Activated effector memory CD4-positive, alpha-beta T cell treated with anti-CD3 and anti-CD28 coated beads, Interleukin-2, amount 50 U/mL, for 16 hours (primary cell): ENCODE data around the gene MINPP1.
"Not testable (repeated sequence)": the region's sequence is repeated elsewhere in the genome, so short reads cannot be mapped to it uniquely, and the experiment has no call there.

ENCODE experiments used
- DNase-seq: peaks from one replicate; pipeline ENCODE4 v3.0.0-alpha.2; 2020

The MINPP1 gene, protein sequence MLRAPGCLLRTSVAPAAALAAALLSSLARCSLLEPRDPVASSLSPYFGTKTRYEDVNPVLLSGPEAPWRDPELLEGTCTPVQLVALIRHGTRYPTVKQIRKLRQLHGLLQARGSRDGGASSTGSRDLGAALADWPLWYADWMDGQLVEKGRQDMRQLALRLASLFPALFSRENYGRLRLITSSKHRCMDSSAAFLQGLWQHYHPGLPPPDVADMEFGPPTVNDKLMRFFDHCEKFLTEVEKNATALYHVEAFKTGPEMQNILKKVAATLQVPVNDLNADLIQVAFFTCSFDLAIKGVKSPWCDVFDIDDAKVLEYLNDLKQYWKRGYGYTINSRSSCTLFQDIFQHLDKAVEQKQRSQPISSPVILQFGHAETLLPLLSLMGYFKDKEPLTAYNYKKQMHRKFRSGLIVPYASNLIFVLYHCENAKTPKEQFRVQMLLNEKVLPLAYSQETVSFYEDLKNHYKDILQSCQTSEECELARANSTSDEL

DNA sequence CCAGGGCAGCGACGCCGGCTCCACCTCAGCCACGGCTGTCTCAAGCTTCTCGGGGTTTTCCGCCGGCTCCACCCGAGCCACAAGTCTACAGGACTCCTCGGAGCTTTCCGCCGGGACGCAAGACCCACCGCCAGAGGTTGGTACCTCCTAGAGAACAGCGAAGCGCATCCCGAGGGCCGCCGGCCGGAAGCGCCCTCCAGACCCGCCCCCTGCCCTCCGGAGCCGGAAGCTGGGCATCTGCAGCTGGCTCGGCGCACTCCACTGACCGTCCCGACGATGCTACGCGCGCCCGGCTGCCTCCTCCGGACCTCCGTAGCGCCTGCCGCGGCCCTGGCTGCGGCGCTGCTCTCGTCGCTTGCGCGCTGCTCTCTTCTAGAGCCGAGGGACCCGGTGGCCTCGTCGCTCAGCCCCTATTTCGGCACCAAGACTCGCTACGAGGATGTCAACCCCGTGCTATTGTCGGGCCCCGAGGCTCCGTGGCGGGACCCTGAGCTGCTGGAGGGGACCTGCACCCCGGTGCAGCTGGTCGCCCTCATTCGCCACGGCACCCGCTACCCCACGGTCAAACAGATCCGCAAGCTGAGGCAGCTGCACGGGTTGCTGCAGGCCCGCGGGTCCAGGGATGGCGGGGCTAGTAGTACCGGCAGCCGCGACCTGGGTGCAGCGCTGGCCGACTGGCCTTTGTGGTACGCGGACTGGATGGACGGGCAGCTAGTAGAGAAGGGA is at the start of gene MINPP1:
MINPP1 (plus strand) TSS at position 254 of the 726 bp plus-strand sequence; CDS start at position 277, 23 bp downstream.
- DNase-seq, result peak; percentile 92

DNA sequence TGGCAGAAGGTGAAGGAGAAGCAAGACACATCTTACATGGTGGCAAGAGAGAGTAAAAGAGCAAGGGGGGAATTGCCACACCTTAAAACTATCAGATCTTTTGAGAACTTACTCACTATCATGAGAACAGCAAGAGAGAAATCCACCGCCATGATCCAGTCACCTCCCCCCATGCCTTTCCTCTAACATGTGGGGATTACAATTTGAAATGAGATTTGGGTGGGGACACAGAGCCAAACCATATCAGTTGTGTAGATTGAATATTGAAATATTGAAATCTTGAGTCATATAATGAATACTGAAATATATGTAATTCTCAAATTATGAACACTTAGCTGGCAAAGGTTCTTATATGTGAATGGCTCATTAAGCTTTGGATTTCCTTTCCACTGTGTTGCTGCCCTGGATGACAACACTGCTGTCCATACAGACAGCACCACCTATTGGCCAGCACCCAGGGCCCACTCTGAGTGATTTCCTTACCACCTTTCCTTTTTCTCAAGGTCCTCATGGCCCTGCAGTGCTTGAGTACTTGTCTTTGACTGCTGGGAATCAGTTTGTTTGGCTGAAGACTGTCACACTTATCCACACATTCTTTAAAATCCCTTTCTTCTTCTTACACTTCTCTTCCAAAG is 48.0 kb upstream of the MINPP1 start:
- DNase-seq, result not testable (repeated sequence)

DNA sequence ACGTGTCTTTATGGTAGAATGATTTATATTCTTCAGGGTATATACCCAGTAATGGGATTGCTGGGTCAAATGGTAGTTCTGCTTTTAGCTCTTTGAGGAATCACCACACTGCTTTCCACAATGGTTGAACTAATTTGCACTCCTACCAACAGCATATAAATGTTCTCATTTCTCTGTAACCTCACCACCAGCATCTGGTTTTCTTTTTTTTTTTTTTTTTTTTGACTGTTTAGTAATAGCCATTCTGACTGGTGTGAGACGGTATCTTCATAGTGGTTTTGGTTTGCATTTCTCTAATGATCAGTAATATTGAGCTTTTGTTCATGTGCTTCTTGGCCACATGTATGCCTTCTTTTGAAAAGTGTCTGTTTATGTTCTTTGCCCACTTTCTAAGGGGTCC is 42.9 kb upstream of the MINPP1 start:
- not testable (repeated sequence) for DNase-seq

DNA sequence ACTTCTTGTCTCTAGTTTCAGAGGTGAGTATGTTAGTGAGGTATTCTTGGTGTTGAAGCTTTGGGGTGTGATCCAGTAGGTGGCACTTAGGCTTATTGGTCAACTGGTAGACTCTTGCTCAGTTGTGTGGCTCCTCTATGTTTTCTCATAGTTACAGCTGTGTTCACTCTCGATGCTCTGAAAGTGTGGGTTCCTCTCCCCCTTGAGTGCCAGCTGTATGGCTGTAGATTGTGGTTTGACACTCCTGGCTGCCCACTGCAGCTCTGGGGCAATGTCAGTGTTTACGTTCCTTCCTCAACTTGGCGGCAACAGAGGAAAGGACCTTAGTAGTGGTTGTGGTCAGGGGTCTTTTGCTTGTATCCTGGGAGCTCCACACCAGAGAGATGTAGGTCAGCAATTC is 37.8 kb upstream of the MINPP1 start:
- not testable (repeated sequence) for DNase-seq

DNA sequence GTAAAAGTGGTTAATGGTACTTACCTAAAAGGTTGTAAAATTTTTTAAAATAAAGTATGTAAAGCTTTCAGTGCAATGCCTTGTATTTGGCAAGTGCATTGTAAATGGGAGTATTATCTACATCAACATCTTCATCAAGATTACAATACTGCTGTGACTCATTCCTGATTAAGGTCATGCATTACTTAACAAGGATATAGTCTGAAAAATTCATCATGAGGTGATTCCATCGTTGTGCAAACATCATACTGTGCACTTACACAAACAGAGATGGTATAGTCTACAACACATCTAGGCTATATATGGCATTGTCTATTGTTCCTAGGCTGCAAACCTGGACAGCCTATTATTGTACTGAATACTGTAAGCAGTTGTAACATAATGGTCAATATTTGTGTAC is 16.0 kb upstream of the MINPP1 start:
- not testable (repeated sequence) for DNase-seq

DNA sequence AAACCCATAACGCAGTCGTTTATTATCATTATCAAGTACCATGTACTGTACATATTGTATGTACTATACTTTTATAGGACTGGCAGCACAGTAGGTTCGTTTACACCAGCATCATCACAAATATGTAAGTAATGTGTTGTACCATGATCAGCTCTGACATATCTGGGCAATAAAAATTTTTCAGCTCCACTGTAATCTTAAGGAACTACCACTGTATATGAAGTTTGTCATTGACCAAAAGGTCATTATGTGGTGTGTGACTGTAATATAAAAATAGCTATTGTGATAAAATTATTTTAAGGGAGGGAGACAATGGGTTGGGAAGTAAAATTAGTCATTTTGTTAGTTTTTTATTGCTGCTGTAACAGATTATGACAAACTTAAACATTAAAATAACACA is 14.4 kb upstream of the MINPP1 start:
- not testable (repeated sequence) for DNase-seq

DNA sequence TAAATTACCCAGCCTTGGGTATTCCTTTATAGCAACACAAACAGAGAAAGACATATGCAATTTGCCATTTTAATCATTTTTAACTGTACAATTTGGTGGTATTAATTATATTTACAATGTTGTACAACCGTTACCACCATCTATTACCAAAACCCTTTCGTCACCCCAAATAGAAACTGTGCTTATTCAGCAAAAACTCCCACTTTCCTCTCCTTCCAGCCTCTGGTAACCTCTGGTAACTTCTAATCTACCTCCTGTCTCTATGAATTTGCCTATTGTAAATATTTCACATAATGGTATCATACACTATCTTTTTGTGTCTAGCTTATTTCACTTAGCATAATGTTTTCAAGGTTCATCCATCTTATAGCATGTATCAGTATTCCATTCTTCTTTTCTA is 12.2 kb upstream of the MINPP1 start:
- not testable (repeated sequence) for DNase-seq

DNA sequence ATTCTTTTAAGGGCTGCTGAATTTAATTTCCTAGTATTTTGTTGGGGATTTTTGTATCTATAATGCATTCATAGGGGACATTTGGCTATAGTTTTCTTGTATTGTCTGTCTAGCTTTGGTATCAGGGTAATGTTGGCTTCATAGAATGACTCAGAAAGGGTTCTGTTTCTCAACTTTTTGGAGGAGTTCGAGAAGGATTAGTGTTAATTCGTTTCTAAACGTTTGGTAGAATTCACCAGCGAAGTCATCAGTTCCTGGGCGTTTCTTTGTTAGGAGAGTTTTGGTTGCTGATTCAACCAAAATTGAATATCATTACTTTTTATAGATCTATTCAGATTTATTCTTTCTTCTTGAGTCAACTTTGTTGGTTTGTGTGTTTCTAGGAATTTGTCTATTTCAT is 9.2 kb upstream of the MINPP1 start:
- not testable (repeated sequence) for DNase-seq

DNA sequence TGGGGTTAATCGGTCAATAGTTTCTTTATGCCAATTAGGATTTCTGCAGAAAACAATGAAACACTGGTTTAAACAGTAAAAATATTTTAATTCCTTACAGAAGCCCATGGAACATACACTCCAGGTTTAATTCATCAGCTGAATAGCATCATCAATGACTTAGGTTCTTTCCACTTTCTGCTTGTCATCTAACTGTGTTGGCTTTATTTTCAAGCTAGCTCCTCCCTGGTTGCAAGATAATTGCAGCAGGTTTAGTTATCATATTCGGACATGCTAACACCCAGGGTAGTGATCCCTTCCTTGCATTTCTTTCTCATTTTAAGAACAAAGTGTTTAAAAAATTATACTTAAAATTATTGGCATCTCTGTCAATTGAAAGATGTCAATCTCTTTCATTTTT is 7.3 kb upstream of the MINPP1 start:
- DNase-seq, result not testable (repeated sequence)

DNA sequence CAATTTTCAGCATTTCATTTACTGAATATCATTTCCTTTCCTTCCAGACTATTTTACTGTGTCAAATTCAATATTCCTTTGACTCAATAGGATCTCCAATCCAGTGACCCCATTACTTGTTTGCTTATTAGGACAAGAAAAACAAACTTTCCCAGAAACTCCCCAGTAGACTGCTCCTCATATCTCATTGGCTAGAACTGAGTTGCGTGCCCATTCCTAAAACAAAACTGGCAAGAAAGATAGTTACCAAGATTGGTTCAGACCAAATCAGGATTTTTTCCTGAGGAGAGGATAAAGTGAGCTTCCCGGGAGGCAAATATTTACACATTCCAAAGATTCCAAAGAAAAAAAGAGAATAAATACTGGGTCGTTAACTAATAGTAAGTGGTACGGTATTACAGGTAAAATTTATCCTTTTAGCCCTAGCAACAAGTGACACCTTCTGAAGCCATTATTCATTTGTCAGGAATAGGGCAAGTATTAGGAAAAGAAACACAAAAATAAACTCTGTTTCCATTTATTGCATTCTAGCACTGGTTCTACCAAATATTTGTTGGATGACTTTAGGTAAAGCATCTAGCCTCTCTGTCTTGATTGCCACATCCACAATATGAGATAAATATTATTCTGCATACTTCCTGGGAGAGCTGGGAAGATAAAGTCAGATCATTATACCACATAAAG is 6.4 kb upstream of the MINPP1 start:
- not testable (repeated sequence) for DNase-seq

DNA sequence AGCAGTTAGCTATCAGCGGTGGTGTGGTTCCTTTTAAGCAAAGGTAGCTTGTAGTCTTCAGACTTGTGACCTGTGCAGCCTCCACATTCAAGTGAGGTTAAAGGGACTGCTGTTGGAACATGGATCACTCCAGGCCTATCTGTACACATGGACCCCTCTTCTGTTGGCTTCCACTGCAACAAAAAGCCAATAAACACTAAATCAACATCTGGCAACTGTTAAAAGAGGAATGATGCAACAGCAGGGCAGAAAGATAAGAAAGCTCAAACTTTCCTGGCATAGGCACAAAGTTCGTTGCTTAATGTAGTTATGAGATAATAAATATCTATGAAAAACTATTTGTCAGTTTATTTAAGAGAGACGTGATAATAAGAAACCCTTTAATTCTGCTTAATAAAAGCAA is 4.0 kb upstream of the MINPP1 start:
- no peak for DNase-seq

DNA sequence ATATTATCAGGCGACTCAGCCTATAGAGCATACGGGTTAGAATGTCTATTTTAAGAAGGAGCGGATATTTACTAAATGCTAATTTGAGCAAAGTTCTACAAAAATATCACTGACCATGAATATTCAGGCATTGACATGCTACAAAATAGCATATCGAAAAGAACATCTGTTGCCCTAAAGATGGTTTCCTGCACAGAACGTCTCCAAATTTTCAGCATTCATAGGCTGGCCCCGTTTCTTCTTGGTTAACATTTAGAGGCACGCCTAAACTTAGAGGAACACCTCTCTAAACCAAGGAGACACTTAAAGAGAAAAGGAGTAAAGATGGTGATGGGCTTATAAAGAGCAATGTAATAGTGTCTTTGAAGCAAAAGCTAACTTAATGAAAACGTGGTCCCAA is 1.3 kb upstream of the MINPP1 start:
- DNase-seq, result no peak

DNA sequence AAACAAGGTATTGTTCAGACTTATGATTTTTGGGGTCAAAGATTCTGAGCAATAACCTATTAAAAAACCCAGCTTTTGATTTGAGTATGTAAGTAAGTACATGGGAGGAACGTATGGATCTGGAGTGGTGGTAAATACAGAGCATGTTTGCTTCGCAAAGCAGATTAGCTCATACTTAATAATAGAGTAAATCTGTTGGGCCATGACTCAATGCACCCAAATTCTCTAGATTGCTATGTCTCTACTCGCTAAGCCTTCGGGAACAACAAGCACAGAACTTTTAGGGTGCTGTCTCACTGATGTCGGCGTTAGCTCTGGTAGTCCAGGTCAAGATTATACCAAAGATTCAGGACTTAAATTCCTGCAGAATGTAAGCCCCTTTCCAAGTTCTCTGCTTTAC is 807 bp upstream of the MINPP1 start:
- DNase-seq, result no peak

DNA sequence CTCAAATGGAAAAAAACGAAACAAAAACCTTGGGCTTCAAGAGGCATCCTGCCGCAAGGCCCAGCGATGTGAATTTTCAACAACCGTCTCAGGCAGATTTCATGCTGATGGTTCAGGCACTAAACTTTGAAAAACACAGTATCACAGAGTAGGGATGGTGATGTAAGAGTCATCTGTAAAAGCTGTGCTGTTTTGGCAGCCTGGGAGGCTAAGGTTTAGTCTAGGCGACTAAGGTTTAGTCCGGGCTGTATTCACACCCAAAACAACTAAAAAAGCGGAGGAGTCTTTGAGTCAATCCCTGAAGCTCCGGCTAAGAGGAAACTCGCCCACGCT is 420 bp upstream of the MINPP1 start:
- DNase-seq, result no peak

DNA sequence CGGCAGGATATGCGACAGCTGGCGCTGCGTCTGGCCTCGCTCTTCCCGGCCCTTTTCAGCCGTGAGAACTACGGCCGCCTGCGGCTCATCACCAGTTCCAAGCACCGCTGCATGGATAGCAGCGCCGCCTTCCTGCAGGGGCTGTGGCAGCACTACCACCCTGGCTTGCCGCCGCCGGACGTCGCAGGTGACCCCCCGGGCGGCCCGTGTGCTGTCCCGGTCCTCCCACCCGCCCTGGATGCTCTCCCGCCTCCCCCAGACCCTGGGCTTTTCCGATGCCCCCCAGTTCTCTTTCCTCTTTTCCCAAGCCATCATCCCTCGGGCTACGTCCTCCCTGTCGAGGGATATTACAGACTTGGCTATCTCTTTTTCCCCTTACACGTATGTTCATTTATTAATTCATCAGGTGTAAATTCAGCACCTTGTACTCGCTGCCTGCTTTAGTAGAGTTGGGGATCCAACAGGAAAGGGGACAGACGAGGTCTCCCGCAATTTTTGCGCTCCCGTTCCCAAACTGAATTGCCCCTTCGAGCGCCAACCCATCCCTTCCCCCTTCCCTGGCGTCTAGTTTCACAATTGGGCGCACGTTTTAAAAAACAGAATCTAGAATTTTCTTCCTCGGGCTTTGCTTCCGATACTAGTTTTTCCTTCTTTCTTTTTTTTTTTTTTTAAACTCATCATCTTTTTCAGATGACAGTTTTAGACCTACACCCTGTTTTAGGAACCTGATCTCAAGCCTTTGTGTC is 846 bp downstream of the MINPP1 start:
- DNase-seq, result peak; percentile 80

DNA sequence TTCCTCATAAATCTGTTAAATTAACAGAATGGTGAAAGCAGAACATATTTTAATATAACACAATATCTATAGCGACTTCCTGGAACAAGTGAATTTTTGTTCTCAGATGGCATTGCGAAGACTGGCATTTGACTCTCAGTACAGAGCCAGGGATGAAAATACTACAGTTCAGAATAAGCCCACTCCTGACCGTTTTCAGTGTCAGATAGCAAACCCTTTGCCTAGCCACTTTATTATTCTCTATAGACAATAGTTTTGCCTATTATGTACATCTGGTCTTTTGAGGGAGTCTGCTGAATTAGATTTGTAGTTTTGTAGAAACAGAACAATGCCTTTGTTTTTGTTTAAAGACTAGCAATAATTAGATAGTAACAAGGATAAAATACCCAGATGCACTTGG is 2.3 kb downstream of the MINPP1 start:
- no peak for DNase-seq

DNA sequence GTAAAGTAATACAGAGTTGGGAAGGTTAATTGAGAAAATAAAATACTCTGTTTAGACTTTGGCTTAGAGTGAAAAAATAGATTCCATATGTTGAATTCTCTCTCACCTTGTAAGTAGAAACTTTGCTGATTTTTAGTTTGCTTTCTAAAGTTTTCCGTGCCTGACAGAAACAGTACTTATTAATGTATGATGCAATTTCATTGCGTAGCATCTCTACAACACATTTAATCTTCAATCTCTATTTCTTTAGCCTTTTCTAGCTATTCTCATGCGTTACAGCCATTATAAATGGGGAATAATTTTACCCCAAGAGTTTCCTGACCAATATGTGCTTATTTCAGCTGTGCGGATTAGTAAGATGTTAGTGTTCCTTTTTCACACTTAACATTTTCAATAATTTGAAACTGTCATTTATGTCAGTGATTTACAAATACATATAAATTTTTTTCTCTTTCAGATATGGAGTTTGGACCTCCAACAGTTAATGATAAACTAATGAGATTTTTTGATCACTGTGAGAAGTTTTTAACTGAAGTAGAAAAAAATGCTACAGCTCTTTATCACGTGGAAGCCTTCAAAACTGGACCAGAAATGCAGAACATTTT is 3.3 kb downstream of the MINPP1 start:
- no peak for DNase-seq

DNA sequence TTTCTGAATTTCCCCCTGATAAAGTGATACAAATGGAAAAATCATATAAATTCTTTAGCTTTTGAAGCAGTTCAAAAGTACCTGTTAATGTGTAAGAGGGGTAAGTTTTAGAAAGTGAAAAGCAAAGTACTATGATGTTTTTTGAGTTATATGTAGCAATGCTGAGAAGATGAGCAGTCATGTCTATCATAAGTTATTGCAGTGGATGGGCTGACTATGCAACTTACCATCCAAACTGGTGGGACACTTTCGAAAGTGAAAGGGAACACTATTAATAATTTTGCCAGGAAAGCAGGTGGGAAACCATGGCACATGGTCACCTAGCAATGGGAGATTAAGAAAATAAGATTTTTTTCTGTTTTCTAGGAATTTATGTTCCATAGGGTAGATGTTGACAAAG is 4.1 kb downstream of the MINPP1 start:
- DNase-seq, result no peak

DNA sequence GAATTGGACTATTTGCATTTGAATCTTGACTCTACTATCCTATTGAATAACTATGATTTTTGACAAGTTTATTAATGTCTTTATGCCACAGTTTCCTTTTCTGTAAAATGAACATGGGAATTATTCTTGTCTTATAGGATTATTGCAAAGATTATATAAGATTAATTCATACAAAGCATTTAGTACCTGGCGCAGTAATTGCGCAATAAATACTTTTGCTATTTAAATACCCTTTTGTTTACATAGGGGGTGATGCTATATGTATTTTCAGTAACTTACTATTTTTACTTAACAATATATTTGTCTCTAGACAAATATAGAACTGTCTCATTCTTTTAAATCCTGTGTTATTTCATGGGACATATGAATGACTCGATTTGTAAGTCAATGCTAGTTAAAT is 5.3 kb downstream of the MINPP1 start:
- DNase-seq, result no peak

DNA sequence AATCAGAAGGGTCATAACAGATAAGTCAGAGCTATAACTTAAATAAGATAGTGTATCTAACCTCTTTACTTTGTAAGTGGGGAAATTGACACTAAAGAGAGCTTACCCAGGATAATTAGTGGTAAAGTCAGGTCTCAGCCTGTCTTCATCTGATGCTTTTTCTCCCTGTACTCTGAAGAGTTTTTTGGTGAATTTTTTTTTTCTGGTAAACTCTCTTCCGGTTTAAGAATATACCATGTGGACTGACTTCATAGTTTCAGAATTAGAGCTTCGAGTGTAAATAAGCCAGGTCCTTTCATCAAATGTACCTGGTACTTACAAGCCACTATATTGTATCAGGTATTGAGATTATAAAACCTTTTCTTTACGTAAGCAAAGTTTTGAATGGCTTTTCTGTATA is 6.8 kb downstream of the MINPP1 start:
- DNase-seq, result no peak

DNA sequence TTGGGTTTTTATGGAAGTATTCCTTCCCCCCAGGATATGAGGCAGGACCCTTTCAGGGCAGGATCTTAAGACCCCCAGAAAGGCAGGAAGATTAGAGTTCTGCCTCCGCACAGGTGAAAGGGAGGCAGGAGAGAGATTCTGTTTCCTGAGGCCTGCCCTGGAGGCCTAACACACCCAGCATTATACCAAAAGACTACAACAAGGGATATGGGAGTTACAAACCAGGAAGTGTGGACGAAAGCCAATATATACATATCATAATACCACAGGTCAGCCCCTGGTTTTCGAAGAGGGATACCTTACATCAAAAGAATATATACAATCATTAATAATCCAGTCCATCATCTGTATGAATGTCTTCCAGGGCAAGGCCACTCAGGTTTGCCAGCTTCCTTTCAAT is 14.2 kb downstream of the MINPP1 start:
- DNase-seq, result no peak

DNA sequence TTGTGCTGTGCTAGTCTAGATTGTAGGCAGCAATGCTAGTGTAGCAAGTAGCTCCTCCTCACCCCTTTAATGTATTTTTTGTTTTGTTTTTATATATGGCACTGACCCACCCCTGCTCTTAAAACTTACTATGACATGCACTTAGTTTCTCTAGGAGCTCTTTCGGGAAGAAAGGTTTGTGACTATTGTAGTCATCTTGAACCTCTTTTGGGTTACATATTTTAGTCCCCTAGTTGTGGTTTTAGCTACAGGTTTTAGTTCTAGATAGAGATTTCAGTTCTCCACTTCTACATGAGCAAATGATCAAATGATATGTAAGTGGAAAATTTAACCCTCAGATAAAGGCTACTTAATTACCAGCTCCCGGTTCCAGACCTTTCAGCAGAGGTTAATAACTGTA is 14.9 kb downstream of the MINPP1 start:
- no peak for DNase-seq
